GM12873 (cell line): ENCODE measurements around the gene FBXO34.

Source experiments
- CTCF ChIP-seq: IDR thresholded peaks from 2 replicates; pipeline ENCODE4 v1.5.1; 2012; ENCODE audit warnings: low read depth, mild to moderate bottlenecking, moderate library complexity, low read length, control low read depth; ENCODE audit not compliant: insufficient read depth; ENCODE audit errors: missing control alignments

FBXO34 gene

GRCh38 chr14:55359307-55359706, 88.1 kb downstream of the FBXO34 start:
- no peak for TF ChIP-seq CTCF

- no peak for TF ChIP-seq CTCF
Measured at GRCh38 chr14:55361190-55361589, 90.0 kb downstream of the FBXO34 start.

- no peak for TF ChIP-seq CTCF
Measured at GRCh38 chr14:55366271-55366670, 95.0 kb downstream of the FBXO34 start.

- TF ChIP-seq CTCF, result no peak
Measured at GRCh38 chr14:55370883-55371455, 99.7 kb downstream of the FBXO34 start.

GRCh38 chr14:55372423-55372822, 101.2 kb downstream of the FBXO34 start:
- TF ChIP-seq CTCF, result no peak

- TF ChIP-seq CTCF, result no peak
Measured at GRCh38 chr14:55372825-55373224, 101.6 kb downstream of the FBXO34 start.

- TF ChIP-seq CTCF, result no peak
Measured at GRCh38 chr14:55373784-55374705, 102.8 kb downstream of the FBXO34 start.
